Thoracic aorta (tissue), 2 donors: ENCODE measurements around the gene TEAD4. TPM values are rescaled to one million over a fixed set of nuclear protein-coding genes. Genes with fewer than 3 reads are reported as not detected.

ENCODE experiments used
- ATAC-seq: fragments of 150-250 bp; one replicate; pipeline ENCODE4 v1.8.0; 2017; ENCODE audit warnings: low read depth; ENCODE audit not compliant: insufficient number of reproducible peaks, low FRiP score
- DNase-seq: peaks from one replicate; pipeline ENCODE4 v3.0.0-alpha.2; 2020; ENCODE audit warnings: low spot score
- H3K27ac ChIP-seq, 2 donors: fragments of 200-600 bp; sonication (generic); 1 replicate in 1 of 2; 2 replicates in 1 of 2; pipeline ENCODE4 v1.5.1; 2016; ENCODE audit warnings: mild to moderate bottlenecking in 2 of 2, moderate library complexity in 2 of 2
- H3K27me3 ChIP-seq: fragments of 200-600 bp; sonication (generic); replicated peaks from 2 replicates; pipeline ENCODE4 v1.6.0; 2016; ENCODE audit warnings: mild to moderate bottlenecking; ENCODE audit not compliant: insufficient read depth
- H3K36me3 ChIP-seq: fragments of 200-600 bp; sonication (generic); one replicate; pipeline ENCODE4 v1.5.1; 2016
- H3K4me1 ChIP-seq, 2 donors: fragments of 200-600 bp; sonication (generic); 1 replicate in 1 of 2; 2 replicates in 1 of 2; pipeline versions ENCODE4 v1.5.1 to v1.6.0; 2016; ENCODE audit warnings: low read depth in 2 of 2, mild to moderate bottlenecking in 1 of 2; ENCODE audit not compliant: control insufficient read depth in 1 of 2
- H3K4me3 ChIP-seq: fragments of 200-600 bp; sonication (generic); 2 replicates; pipeline ENCODE4 v1.5.1; 2016; ENCODE audit warnings: mild to moderate bottlenecking
- H3K9me3 ChIP-seq: fragments of 200-600 bp; sonication (generic); 2 replicates; pipeline ENCODE4 v1.5.1; 2016
- CTCF ChIP-seq: fragments of 200-600 bp; sonication (generic); IDR thresholded peaks from one replicate; pipeline ENCODE4 v1.5.1; 2019; ENCODE audit warnings: antibody characterized with exemption
- total RNA-seq, 2 donors: library from RNA; depleted of rRNA; stranded (reverse); fragments of >200 nt; gene quantifications; one replicate each; pipeline versions ENCODE4 v1.1.0 to v1.2.3, GENCODE V29; 2016

Gene TEAD4
- total RNA-seq, 2 donors from 2014 or later: 42.5 to 62.6 TPM

- no peak overlapping the region for H3K27ac ChIP-seq
- no peaks in the 10 kb centered on the region for H3K4me1 ChIP-seq
- no peak overlapping the region for H3K4me3 ChIP-seq
- H3K36me3 ChIP-seq: no peaks in the 10 kb centered on the region
- TF ChIP-seq CTCF: no peak
- ATAC-seq: no peak
- no peaks in the 10 kb centered on the region for H3K27me3 ChIP-seq
- no peak for DNase-seq
- no peaks in the 10 kb centered on the region for H3K9me3 ChIP-seq
Measured at GRCh38 chr12:3012786-3013185, 53.6 kb downstream of the TEAD4 start.

GRCh38 chr12:3014641-3015040 lies 55.4 kb downstream of the TEAD4 start:
- no peaks in the 10 kb centered on the region for H3K36me3 ChIP-seq
- no peak overlapping the region for H3K27ac ChIP-seq
- no peak for TF ChIP-seq CTCF
- H3K9me3 ChIP-seq: no peaks in the 10 kb centered on the region
- H3K4me1 ChIP-seq: no peaks in the 10 kb centered on the region
- H3K27me3 ChIP-seq: no peaks in the 10 kb centered on the region
- no peak for ATAC-seq
- no peak for DNase-seq
- H3K4me3 ChIP-seq: no peak overlapping the region

GRCh38 chr12:3015356-3015755 lies 56.2 kb downstream of the TEAD4 start:
- TF ChIP-seq CTCF: no peak
- Histone ChIP-seq H3K36me3 (no peaks in the 10 kb centered on the region), H3K4me3 (no peak overlapping the region), H3K4me1 (no peaks in the 10 kb centered on the region), H3K27ac (no peak overlapping the region), H3K27me3 (no peaks in the 10 kb centered on the region), H3K9me3 (no peaks in the 10 kb centered on the region)
- no peak for DNase-seq
- ATAC-seq: no peak

- Histone ChIP-seq H3K4me1 (no peaks in the 10 kb centered on the region), H3K27ac (no peak overlapping the region), H3K9me3 (no peaks in the 10 kb centered on the region), H3K4me3 (no peak overlapping the region), H3K36me3 (no peaks in the 10 kb centered on the region), H3K27me3 (no peaks in the 10 kb centered on the region)
- ATAC-seq: no peak
- TF ChIP-seq CTCF: no peak
- DNase-seq: no peak
Measured at GRCh38 chr12:3016191-3016590, 57.0 kb downstream of the TEAD4 start.

GRCh38 chr12:3017281-3017680 lies 58.1 kb downstream of the TEAD4 start:
- Histone ChIP-seq H3K4me3 (no peak overlapping the region), H3K4me1 (no peaks in the 10 kb centered on the region), H3K27ac (no peak overlapping the region), H3K36me3 (peaks cover 6% of the 10 kb centered on the region), H3K27me3 (no peaks in the 10 kb centered on the region), H3K9me3 (no peaks in the 10 kb centered on the region)
- TF ChIP-seq CTCF: no peak
- DNase-seq: no peak
- ATAC-seq: no peak
